Lower leg skin (tissue), 4 donors: Measurements from ENCODE around the gene CITED2. TPM values are rescaled to one million over a fixed set of nuclear protein-coding genes. Genes with fewer than 3 reads are reported as not detected.

Experiments used
- DNase-seq, 2 donors: peaks; one replicate each; pipeline ENCODE4 v3.0.0-alpha.2; 2019; ENCODE audit warnings: low spot score in 2 of 2
- H3K4me3 ChIP-seq: fragments of 200-600 bp; sonication (generic); 2 replicates; pipeline ENCODE4 v1.5.1; 2017; ENCODE audit warnings: mild to moderate bottlenecking, low read depth; ENCODE audit not compliant: poor library complexity, severe bottlenecking
- CTCF ChIP-seq, 3 donors: fragments of 450-650 bp; IDR thresholded peaks; one replicate each; pipeline ENCODE4 v1.5.1; 2016; ENCODE audit warnings: antibody characterized with exemption in 3 of 3, mild to moderate bottlenecking in 3 of 3, moderate library complexity in 2 of 3
- POLR2A ChIP-seq, 2 donors: fragments of 450-650 bp; IDR thresholded peaks; one replicate each; pipeline ENCODE4 v1.6.1; 2016 to 2017; ENCODE audit warnings: antibody characterized with exemption in 2 of 2, mild to moderate bottlenecking in 1 of 2, moderate library complexity in 1 of 2
- WGBS, 2 donors: methylation state at CpG; one replicate each; pipeline ENCODE4 v1.1.5; 2018; 5-methylcytosine and 5-hydroxymethylcytosine counted together
- intact Hi-C: fragments of 100-400 bp; cut with DNase I; formaldehyde crosslinking; loops from one replicate; pipeline ENCODE4 v1.15.0; 2023; ENCODE audit warnings: low total_unique reads
- total RNA-seq, 4 donors: library from RNA; depleted of rRNA; stranded (reverse); fragments of >200 nt; gene quantifications; one replicate each; pipeline ENCODE4 v1.1.0, GENCODE V29; 2016

Gene CITED2
- total RNA-seq, 4 donors from 2014 or later = 155 to 313 (median 257) TPM

- intact Hi-C loops = no loop called here
- H3K4me3 ChIP-seq = no peak overlapping the region
- TF ChIP-seq POLR2A (IDR thresholded peaks at IDR 0.05) (no peak), CTCF (IDR thresholded peaks at IDR 0.05) (no peak)
- DNase-seq = no peak
- WGBS, 2 donors = 80 to 81% methylated on average over 5 of the region's 5 CpGs
Measured at GRCh38 chr6:139330306-139330705, 44.1 kb downstream of the CITED2 start.

GRCh38 chr6:139329224-139329623 is 45.2 kb downstream of the CITED2 start:
- H3K4me3 ChIP-seq = no peak overlapping the region
- 97% methylated on average over 3 of the region's 3 CpGs for whole genome bisulfite sequencing, 2 donors
- intact Hi-C loops = no loop called here
- DNase-seq = no peak
- TF ChIP-seq POLR2A (IDR thresholded peaks at IDR 0.05) (no peak), CTCF (IDR thresholded peaks at IDR 0.05) (no peak)

- 84 to 85% methylated on average over 5 of the region's 5 CpGs for WGBS, 2 donors
- intact Hi-C loops = no loop called here
- H3K4me3 ChIP-seq = no peak overlapping the region
- DNase-seq = no peak
- TF ChIP-seq POLR2A (IDR thresholded peaks at IDR 0.05) (no peak), CTCF (IDR thresholded peaks at IDR 0.05) (no peak)
Measured at GRCh38 chr6:139327038-139327437, 47.4 kb downstream of the CITED2 start.

- WGBS, 2 donors = 64 to 68% methylated on average over 1 of the region's 1 CpG
- no peak for DNase-seq
- intact Hi-C loops = no loop called here
- TF ChIP-seq POLR2A (IDR thresholded peaks at IDR 0.05) (no peak), CTCF (IDR thresholded peaks at IDR 0.05) (no peak)
- no peak overlapping the region for H3K4me3 ChIP-seq
Measured at GRCh38 chr6:139325686-139326085, 48.8 kb downstream of the CITED2 start.

- intact Hi-C loops = no loop called here
- DNase-seq = no peak
- H3K4me3 ChIP-seq = no peak overlapping the region
Measured at GRCh38 chr6:139325125-139325524, 49.3 kb downstream of the CITED2 start.

More at GRCh38 chr6:139325125-139325524, 49.3 kb downstream of the CITED2 start:
- TF ChIP-seq POLR2A (IDR thresholded peaks at IDR 0.05) (no peak), CTCF (IDR thresholded peaks at IDR 0.05) (no peak)
